NCI-H2171 (cell line): ENCODE measurements around the gene CACNA1D.
"Not testable (repeated sequence)": the region's sequence is repeated elsewhere in the genome, so short reads cannot be mapped to it uniquely, and the experiment has no call there.

Source experiments
- DNase-seq: peaks from one replicate; lab custom pipeline; 2025; lab: John Stamatoyannopoulos, UW

Gene CACNA1D

GRCh38 chr3:53657651-53658050 is 163.2 kb downstream of the CACNA1D start:
- DNase-seq, result no peak

GRCh38 chr3:53658613-53659193 is 164.3 kb downstream of the CACNA1D start:
- no peak for DNase-seq

- DNase-seq, result no peak
Measured at GRCh38 chr3:53659996-53660395, 165.6 kb downstream of the CACNA1D start.

GRCh38 chr3:53661480-53661879 is 167.1 kb downstream of the CACNA1D start:
- DNase-seq, result no peak

- DNase-seq, result not testable (repeated sequence)
Measured at GRCh38 chr3:53664812-53665211, 170.4 kb downstream of the CACNA1D start.

GRCh38 chr3:53665608-53666425 is 171.4 kb downstream of the CACNA1D start:
- no peak for DNase-seq

GRCh38 chr3:53668872-53669271 is 174.5 kb downstream of the CACNA1D start:
- DNase-seq, result no peak

GRCh38 chr3:53670721-53671120 is 176.3 kb downstream of the CACNA1D start:
- DNase-seq, result no peak

- DNase-seq, result peak; percentile 22
Measured at GRCh38 chr3:53671192-53671960, 177.0 kb downstream of the CACNA1D start.

GRCh38 chr3:53671961-53672299 is 177.5 kb downstream of the CACNA1D start:
- DNase-seq, result no peak

GRCh38 chr3:53672981-53673380 is 178.6 kb downstream of the CACNA1D start:
- DNase-seq, result no peak

- no peak for DNase-seq
Measured at GRCh38 chr3:53673722-53674350, 179.4 kb downstream of the CACNA1D start.

- DNase-seq, result no peak
Measured at GRCh38 chr3:53674582-53674981, 180.2 kb downstream of the CACNA1D start.

GRCh38 chr3:53675022-53675697 is 180.7 kb downstream of the CACNA1D start:
- no peak for DNase-seq

GRCh38 chr3:53675942-53676341 is 181.5 kb downstream of the CACNA1D start:
- DNase-seq, result no peak

- no peak for DNase-seq
Measured at GRCh38 chr3:53677413-53677812, 183.0 kb downstream of the CACNA1D start.

- no peak for DNase-seq
Measured at GRCh38 chr3:53680028-53680427, 185.6 kb downstream of the CACNA1D start.

- no peak for DNase-seq
Measured at GRCh38 chr3:53682807-53683206, 188.4 kb downstream of the CACNA1D start.

GRCh38 chr3:53688066-53688465 is 193.7 kb downstream of the CACNA1D start:
- no peak for DNase-seq

- DNase-seq, result peak; percentile 8
Measured at GRCh38 chr3:53688989-53689388, 194.6 kb downstream of the CACNA1D start.

- no peak for DNase-seq
Measured at GRCh38 chr3:53689681-53690080, 195.3 kb downstream of the CACNA1D start.

- DNase-seq, result no peak
Measured at GRCh38 chr3:53690521-53690920, 196.1 kb downstream of the CACNA1D start.
